CD1c-positive myeloid dendritic cell (primary cell): ENCODE measurements around the gene VSX1.

ENCODE experiments used
- DNase-seq: peaks from one replicate; pipeline ENCODE4 v3.0.0-alpha.2; 2016; ENCODE audit errors: extremely low spot score

VSX1 gene

DNA sequence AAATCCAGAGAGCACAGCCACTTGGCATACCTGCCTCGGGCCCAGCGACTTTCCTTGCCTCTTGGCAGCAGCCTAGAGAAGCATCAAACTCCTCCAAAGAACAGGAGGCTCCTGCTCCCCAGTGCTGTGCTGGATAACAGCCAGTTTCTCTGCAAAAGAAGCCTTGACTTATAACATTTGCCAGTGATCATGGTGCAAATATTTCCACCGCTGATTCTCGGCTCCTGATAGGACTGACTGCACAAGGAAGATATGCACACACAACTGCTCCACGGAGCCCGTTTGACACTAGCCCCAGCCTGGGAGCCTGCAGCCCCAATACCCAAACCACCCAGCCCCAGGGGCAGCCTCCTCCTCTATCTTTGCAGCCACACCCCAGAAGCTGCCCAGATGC, 41.5 kb downstream of the VSX1 start:
- no peak for DNase-seq

DNA sequence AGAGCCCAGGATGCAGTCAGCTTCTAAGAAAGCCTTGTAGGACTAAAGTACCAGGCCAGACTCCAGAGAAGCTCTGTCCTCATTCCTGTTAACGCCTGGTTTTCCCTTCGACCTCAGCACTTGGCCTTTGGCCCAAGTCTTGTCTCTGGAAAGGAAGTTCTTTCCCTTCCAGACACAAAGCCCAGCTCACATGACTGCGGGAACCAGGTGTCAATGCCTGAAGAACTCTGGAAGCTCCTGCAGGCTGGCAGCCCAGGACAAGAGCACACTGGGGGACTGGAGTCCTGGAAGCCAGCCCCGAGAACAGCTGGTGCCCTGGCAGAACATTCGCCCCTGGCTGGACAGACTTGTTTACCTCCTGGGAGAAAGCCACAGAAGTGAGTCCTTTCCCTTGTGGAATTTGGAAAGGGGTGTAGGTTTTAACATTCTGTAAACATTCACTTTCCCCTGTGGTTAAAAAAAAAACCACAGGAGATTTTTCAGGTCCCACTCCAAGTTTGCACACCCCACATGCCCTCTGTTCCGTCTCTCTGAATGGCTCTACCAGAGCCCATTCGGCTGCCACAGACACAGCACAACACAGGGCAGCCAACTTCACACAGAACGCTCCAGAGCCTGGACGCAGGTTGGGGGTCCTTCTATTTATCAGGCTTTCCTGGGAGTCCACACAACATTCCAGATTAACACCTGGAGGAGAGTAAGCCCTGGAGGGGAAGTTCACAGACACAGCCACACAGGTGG, 42.1 kb downstream of the VSX1 start:
- no peak for DNase-seq

DNA sequence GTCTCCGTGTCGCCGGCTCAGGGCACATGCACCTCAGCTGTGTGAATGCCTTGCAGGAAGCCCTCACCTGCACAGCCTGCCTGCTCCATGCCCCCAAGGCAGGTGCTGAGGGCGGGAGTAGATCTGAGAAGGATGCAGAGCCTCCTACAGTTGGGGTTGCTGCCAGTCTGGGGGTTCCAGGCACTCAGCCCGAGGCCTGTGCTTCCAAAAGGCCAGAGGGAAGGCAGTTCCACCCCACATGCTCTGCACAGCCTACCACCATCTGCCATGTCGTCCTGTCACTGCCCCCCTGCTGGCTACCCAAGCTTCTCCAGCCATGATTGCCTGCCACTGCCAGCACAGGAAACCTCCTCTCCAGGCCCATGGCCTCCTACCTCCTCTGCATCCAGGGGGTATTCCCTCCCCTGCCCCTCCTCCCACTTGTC, 43.3 kb downstream of the VSX1 start:
- DNase-seq = no peak

DNA sequence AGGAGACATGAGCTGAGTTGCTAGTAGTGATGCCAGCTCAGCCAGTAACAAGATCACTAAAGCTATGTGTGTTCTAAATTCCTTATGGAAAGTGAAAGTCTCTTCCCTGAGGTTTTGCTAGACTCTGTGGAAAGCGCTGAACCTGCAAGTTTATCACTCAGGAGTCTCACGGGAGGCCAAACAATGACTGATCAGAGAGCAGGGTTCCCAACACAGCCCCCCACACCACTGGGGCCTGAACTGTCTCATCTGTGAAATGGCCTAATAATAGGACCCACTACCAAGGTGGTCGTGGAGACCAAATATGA, 43.9 kb downstream of the VSX1 start:
- no peak for DNase-seq

DNA sequence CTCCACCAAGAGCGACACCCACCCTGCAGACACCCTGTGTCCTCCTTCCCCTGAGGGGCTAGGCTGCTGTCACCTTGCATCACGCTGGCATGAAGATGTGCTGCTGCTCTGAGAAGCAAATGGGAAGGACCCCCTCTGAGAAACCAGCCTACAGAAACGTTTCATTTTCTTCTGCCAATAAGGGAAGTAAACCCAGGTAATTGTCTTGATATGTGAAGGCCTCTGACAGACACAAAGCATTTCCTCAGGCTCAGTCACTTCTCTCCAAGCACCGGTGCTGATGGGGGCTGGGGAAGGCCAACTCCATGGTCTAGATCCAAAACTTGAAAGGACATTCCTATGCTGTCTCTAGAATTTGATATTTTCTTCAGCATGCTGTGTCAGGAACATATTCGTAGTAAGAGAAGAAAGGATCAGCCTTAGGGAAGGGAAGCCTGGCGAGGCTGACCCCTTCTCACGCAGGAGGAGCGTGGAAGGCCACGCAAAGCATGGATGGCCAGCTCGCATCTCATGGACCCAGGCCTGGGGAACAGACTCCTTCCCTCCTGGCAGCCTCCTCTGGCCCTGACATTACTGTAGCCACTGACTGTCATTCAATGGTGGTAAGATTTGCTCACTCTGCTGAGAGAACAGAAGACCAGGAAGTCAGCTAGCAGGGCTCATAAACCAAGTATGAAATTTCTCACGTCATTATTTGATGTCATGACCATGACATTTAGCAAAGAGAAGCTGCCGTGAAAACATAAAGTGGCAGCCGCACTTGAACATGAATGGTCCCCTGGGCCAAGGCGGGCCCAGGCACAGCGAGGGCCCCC, 44.4 kb downstream of the VSX1 start:
- DNase-seq = no peak

DNA sequence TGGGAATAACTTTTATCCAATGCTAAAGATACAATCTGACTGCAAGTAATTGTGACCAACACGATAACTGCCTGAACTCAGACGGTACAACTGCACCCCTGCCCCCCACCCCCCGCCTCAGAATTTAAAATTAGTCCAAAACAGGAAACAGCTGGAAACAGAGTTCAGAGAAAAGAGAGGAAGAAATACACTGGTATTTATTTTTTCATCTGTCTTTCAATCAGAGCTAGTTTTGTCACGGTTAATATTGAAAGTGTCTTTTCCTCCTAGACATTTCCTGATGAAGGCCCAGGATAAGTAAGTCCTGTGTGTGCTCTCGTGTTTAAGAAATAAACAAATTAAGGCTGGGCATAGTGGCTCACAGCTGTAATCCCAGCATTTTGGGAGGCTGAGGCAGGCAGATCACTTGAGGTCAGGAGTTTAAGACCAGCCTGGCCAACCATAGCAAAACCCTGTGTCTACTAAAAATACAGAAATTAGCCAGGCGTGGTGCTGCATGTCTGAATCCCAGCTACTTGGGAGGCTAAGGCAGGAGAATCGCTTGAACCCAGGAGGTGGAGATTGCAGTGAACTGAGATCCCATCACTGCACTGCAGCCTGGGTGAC, 45.5 kb downstream of the VSX1 start:
- no peak for DNase-seq

DNA sequence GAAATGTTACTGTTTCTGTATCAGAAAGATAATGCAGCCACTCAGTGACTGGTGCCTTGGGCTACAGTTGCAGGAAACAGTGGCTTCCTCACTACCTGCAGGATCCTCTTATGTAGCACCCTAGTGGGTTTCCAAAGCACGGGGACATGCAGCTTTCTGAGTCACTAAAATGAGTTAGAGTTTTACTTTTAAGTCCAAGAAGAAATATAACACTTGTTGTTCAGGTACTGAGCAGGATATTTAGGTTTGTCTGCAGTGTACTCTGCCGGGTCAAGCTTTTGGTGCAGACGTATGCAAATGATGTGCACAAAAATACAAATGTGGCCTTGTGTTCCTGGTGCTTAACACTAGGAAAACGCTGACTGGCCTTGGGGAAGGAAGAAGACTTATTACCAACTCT, 46.0 kb downstream of the VSX1 start:
- no peak for DNase-seq

DNA sequence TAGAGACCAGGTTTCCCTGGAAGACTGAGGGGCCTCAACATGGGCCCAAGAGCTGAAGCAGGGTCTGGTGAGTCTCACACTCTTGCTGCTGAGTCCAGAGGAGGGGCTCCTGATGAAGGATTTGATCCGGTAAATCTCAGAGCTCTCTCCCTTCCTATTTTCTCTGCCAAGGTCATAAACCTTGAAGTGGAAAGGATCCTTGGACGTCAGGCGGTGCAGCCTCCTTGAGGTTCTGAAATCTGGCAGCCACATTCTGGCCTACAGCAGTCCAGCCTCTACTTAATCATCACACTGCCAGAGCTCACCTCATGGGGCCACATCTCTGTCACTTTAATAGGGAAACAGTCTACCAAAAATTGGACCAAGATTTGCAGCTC, 48.0 kb downstream of the VSX1 start:
- no peak for DNase-seq

DNA sequence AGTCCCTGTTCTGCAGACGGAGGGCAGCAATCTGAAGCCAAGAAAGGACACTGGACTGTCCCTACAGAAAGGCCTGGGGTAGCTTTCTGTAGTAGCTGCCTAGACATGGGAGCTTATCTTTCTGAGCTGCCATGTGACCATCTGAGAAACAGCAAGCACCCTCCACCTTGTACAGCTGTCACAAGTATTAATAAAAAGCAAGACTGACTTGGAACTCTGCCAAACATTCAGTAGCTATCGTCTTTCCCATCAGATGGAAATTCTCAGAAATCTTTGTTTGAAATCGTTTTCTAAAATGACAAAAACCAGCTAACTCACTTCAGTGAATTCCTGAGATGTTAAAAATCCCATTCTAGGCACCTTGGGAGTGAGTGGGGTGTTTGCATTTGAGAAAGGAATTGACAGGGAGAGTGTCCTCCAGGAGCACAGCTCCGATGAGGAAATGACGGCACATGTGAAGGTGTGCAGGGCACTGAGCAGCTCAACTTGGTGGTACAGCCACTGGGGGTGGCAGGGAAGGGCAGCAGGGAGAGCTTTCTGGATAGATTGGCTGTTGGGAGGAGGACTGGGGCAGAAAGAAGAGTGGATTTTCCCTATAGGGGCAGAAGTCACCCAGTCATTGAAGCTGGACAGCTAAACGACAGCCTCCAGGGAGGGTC, 48.5 kb downstream of the VSX1 start:
- no peak for DNase-seq

DNA sequence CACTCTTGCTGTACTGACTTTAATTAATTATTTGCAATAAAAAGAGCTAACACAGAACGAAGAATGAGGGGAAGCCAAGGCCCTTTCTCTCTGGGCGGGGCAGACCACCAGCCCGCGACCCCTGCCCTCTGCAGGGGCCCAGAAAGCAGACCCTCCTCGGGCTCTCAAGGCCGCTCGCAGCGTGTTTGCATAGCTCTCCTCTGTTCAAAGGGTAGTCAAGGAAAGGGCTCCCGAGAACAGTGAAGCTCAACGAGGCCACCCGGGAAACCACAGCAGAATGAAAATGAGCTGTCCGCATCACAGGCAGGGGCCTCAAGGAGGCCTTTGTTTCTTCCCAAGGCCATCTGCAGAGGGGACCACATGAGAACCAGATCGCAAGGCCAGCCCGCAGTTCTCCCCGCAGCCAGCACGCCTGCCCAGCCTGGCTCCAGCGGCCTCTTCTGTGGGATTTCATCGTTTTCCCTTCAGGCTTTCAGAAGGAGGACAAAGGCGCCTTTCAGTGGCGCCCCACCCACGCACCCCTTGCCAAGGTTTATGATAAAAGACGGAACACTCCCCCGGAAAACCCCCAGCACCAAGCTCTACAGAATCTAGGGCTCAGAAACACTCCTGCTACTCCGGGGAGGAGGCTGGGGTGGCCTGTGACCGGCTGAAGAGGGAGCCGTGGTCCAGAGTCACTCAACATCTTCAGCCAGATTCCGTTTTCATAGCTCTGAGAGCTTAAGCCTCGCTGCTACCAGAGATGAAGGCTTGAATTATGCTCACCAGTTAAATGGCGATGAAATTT, 49.3 kb downstream of the VSX1 start:
- DNase-seq = no peak

DNA sequence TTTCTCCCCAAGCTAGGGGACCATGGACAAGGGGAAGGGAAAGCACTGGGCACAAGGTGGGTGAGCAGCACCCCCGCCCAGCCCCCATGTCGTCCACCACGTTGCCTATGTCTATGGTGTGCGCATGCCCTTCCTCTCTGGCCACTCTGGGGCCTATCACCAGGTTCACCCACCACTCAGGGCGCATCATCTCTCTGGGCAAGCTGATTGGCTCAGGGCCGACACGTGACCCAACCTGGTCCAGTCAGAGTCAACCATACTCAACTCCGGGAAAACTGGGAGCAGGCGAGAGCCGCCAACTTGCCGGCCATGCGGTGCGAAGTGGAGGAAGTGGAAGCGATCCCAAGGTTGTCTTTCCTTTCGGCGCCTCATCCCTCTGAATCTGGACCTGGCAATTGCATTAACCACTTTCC, 49.9 kb downstream of the VSX1 start:
- no peak for DNase-seq

DNA sequence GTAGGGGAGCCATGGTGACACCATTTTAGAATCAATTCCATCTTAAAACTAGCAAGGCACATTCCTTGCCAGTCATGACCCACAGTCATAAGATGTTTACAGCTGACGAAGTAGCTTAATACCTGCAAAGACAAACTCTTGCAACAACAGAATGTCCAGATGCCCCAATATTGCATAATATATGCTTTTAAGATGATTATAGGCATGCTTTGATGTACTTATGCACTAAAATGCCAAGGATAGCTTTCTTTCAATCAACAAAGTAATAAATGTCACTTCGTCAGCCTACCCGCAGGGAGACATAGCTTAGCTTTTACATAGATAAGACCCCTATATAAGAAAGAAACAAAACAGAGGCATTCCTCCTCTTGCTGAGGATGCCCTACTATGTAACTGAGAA, 50.7 kb downstream of the VSX1 start:
- no peak for DNase-seq

DNA sequence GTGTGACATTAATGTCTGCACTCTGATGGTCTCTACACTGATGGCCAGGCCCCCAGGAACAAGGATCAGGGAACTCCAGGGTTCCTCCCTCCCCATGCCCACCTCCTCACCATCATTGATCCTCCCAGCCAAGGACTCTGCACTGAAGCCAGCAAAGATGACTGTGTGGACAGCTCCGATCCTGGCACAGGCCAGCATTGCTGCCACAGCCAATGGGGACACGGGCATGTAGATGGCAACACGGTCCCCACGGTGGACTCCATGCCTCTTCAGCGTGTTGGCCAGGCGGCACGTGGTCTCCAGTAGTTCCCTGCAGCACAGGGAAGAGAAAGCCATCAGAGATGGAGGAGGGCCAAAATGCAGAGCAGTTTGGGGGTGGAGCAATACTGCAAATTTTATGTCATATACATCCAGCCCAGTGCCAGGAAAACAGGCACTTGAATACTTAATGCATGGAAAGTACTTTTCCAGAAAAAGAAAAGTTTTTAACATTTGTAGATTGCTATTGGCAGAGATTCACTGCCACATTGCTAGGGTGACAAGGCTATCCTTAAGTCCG, 51.2 kb downstream of the VSX1 start:
- no peak for DNase-seq

DNA sequence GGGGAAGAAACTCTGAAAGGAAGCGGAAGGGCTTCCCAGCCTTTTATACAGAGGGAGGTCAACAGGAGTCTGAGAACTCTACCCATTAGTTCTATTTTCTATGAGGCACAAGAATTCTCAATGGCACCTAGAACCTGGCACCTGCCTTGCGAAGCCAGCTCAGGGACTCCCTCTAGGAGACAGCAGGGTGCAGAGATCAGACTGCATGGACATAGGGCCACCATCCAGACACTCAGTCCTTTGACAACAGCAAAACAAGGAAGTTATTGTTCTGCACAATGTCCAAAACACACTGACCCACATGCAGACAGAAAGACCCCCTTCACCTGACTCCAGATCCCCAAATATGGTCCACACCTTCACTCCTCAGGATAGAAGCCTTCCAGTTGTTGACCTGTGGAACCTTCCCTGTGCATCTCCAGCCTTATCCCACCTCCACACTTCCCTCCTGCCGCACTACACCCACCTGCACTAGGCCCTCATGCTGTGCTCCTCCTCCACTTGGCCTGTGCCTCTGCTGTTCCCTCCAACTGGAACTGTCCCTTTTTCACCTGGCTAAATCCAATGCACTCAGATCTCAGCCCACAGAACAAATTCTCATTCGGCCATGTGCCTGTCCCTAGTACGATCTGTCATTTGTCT, 51.8 kb downstream of the VSX1 start:
- DNase-seq = no peak

DNA sequence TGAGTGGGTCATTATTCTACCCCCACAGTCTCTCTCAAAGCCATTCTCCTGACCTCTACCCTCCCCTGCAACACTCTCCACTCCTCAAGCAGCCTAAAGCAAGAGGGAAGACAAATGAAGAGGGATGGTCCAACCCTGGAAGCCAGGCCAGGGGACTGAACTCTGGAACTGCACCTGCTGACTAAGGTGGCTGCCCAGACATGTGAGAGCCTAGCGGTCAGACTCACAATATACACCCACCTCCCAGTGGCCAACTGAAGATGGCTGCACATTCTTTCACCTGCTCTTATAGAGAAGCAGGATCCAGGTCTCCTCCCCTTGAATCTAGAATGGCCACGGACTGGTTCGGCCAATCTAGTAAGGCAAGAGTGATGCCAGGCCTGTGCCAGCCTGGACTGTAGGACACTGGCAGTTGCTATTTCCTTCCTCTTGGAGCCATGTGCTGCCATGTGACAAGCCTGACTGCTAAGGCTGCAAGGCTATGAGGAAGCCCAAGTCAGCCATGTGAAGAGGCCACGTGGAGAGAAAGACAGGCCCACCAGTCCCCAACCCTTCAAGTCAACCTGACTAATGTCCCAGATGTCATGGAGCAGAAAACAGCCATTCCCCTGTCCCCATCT, 55.8 kb downstream of the VSX1 start:
- DNase-seq = no peak
